GM18519 (cell line): ENCODE data around the gene SCN10A.

Experiments
- ATAC-seq: cut with Tn5 transposase; IDR thresholded peaks from one replicate; pipeline ENCODE4 v1.9.1; 2021; ENCODE audit warnings: mild to moderate bottlenecking, moderate library complexity; ENCODE audit not compliant: unreplicated experiment, low FRiP score

The SCN10A gene

GRCh38 chr3:38816026-38816425, at the start of gene SCN10A:
SCN10A (minus strand) TSS chr3:38816217; CDS start chr3:38794010, 22,207 bp downstream.
- ATAC-seq, result no peak

- ATAC-seq, result no peak
These were observed 37.0 kb upstream of the SCN10A start for GRCh38 chr3:38853011-38853410.

GRCh38 chr3:38843898-38844297, 27.9 kb upstream of the SCN10A start:
- no peak for ATAC-seq

GRCh38 chr3:38842266-38842965, 26.4 kb upstream of the SCN10A start:
- no peak for ATAC-seq

- no peak for ATAC-seq
These were observed 25.0 kb upstream of the SCN10A start for GRCh38 chr3:38840987-38841386.

- no peak for ATAC-seq
These were observed 21.3 kb upstream of the SCN10A start for GRCh38 chr3:38837358-38837757.

- no peak for ATAC-seq
These were observed 20.5 kb upstream of the SCN10A start for GRCh38 chr3:38836561-38836960.

- ATAC-seq, result no peak
These were observed 19.9 kb upstream of the SCN10A start for GRCh38 chr3:38835939-38836338.

- ATAC-seq, result no peak
These were observed 18.7 kb upstream of the SCN10A start for GRCh38 chr3:38834717-38835116.

GRCh38 chr3:38834110-38834509, 18.1 kb upstream of the SCN10A start:
- ATAC-seq, result no peak

- no peak for ATAC-seq
These were observed 13.4 kb upstream of the SCN10A start for GRCh38 chr3:38829404-38829803.

- ATAC-seq, result no peak
These were observed 12.7 kb upstream of the SCN10A start for GRCh38 chr3:38828681-38829080.

GRCh38 chr3:38827791-38828190, 11.8 kb upstream of the SCN10A start:
- no peak for ATAC-seq

GRCh38 chr3:38826001-38826400, 10.0 kb upstream of the SCN10A start:
- no peak for ATAC-seq

- no peak for ATAC-seq
These were observed 8.3 kb upstream of the SCN10A start for GRCh38 chr3:38824349-38824748.

GRCh38 chr3:38823722-38824121, 7.7 kb upstream of the SCN10A start:
- ATAC-seq, result no peak

- no peak for ATAC-seq
These were observed 7.2 kb upstream of the SCN10A start for GRCh38 chr3:38823186-38823585.

- ATAC-seq, result no peak
These were observed 4.2 kb downstream of the SCN10A start for GRCh38 chr3:38811822-38812221.

GRCh38 chr3:38805765-38806386, 10.1 kb downstream of the SCN10A start:
- ATAC-seq, result no peak

GRCh38 chr3:38805004-38805403, 11.0 kb downstream of the SCN10A start:
- ATAC-seq, result no peak

- no peak for ATAC-seq
These were observed 15.5 kb downstream of the SCN10A start for GRCh38 chr3:38800511-38800910.

GRCh38 chr3:38793721-38794120, 22.3 kb downstream of the SCN10A start:
- ATAC-seq, result no peak
